T-helper 1 cell treated with Interleukin-12 subunit alpha and Interleukin-12 subunit beta and Interleukin-4 antibody, amounts not matched to agents 30 ng/mL and 1 ng/mL, for 36 hours (primary cell): ENCODE results near the gene ARHGEF38. TPM values are rescaled to one million over a fixed set of nuclear protein-coding genes. Genes with fewer than 3 reads are reported as not detected.

Experiments
- intact Hi-C: fragments of 100-400 bp; cut with micrococcal nuclease; formaldehyde crosslinking; loops from one replicate; pipeline ENCODE4 v1.15.1; 2024
- total RNA-seq: library from RNA; stranded (reverse); gene quantifications from 2 replicates; pipeline ENCODE4 v1.2.3, GENCODE V29; 2022

The ARHGEF38 gene
- not detected in 2 replicates for total RNA-seq

DNA sequence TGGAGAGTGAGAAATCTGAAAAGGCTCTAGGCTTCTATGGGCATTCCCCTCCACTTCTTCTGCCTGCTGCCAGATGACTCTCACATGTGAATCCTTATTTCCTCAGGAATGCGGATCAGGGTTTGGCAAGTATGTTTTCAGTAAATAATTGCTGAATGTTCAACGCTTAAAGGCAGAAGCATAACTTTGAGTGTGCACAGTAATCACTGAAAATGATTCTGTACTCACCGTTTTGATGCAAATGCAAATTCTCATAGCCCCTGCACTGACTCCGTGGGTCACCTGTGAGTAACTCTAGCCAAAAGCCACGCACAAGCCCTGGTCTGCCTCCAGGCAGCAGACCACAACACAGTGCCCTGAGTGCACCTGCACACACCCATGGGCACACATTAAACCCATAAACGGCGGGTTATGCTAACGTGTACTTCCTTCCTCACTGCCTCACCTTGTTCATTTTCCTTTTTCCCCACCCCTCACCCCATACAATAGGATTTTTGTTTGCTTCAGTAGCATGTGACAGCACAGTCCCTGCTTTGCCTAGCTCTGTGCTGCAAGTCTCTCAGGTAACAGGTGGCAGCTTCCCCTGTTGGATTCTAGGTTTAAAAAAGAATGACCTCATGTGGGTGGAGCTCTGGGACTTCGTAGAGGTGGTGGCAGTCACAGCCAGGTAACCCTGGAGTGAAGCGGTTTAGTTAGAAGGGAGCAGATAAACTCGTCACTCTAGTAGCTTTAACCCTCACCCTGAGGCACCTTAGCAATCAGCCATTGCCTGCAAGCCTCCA lies at the start of gene ARHGEF38:
ARHGEF38 (plus strand) TSS at position 656 of the 782 bp plus-strand sequence. CDS start 146 bp downstream, outside the sequence.
- intact Hi-C loops, result no loop called here

- intact Hi-C loops, result no loop called here
Measured at GRCh38 chr4:105503484-105503883, 48.9 kb upstream of the ARHGEF38 start.

- intact Hi-C loops, result no loop called here
Measured at GRCh38 chr4:105504744-105505143, 47.7 kb upstream of the ARHGEF38 start.

- intact Hi-C loops, result no loop called here
Measured at GRCh38 chr4:105509291-105509690, 43.1 kb upstream of the ARHGEF38 start.

GRCh38 chr4:105509714-105510113 lies 42.7 kb upstream of the ARHGEF38 start:
- intact Hi-C loops, result no loop called here

GRCh38 chr4:105510245-105510644 lies 42.2 kb upstream of the ARHGEF38 start:
- intact Hi-C loops, result no loop called here

DNA sequence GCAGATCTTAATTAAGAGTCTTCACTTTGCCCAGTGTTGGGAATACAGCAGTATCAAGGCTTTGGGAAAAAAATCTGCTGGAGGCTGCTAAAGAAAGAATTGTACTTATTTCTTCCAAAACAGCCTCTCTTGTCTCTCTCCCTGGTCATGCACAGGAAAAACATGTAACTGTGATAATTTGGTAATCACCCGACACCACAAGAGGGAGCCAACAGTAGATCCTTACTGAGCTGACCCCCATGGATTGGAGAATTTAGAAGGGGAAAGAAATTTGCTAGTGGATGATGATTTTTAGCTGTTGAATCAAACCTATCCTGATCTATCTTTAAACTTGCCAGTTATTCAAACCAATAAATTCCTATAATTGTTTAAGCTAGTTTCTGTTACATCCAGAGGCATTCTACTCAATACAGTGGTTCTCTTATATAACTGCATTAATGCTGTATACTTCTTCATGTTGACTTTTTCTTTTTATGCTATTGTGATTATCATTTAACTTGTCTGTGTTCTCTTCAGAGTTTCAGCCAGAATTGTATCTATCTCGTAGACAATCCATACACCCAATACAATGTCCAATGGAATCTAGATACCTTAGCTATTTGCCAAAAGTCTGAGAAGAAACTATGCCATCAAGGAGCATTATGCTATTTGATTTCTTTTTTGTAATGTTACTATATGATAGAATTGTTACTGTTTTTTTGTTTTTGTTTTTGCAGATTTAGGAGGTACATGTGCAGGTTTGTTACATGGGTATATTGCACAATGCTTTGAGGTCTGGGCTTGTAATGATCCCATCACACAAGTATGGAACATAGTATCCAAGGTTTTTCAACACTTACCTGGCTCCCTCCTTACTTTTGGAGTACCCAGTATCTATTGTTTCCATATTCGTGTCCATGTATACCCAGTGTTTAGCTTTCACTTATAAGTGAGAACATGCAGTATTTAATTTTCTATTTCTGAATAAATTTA lies 31.3 kb upstream of the ARHGEF38 start:
- intact Hi-C loops, result loop anchor here (1.0 to 2.0 kb wide), 2 partner anchors 194 to 982 kb away; no protein-coding TSS in a partner anchor

- intact Hi-C loops, result no loop called here
Measured at GRCh38 chr4:105526656-105527055, 25.8 kb upstream of the ARHGEF38 start.

DNA sequence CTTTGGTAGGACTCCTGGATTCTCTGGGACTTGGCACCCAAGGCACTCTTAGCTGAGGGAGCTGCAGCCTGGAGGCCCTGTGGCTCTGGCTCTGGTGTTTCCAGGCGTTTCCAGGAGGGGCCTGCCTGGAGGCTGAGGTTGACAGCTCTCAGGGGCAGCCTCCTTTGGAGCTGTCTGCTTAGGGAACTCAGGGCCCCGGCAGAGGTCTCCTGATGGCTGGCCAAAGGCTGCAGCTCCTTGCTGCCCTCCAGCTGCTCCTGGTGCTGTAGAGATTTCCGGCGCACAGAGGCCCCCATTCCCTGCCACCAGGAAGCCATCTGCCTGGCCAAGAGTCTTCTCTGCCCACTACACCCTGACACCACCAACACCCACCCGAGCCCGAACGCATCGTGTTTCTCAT lies 25.3 kb upstream of the ARHGEF38 start:
- intact Hi-C loops, result no loop called here

DNA sequence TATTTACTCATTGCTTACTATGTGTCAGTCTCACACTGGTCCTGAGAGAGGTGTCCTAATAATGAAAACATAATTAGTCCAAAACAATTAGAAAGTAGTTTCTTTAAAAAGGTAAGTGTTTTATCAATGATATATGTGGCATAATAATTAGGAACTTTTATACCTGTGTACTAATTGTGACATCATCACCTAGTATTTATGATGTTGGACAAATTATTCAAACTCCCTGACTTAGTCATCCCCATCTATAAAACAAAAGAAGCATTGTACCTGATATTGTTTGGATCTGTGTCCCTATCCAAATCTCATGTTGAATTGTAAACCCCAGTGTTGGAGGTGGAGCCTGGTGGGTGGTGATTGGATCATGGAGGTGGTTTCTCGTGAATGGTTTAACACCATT lies 15.8 kb upstream of the ARHGEF38 start:
- intact Hi-C loops, result no loop called here

- intact Hi-C loops, result no loop called here
Measured at GRCh38 chr4:105541420-105541819, 11.0 kb upstream of the ARHGEF38 start.

DNA sequence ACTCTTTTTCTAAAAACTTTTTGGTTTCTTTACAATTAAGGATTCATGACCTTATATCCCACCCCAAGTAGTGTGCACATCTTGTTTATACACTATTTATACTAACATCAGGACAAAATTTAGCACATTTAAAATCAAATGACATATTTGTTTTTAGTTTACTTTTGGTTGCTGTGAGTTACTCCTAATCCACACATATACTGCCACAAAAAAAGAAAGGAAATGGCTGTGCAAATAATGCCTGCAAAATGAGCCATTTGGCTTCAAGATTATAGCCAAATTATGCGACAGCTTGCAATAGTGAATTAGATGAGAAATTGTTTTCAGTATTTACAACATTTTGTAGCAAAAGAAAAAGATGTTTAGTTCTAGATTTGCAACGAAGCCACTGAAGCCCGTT lies 10.4 kb upstream of the ARHGEF38 start:
- intact Hi-C loops, result no loop called here

- intact Hi-C loops, result no loop called here
Measured at GRCh38 chr4:105543346-105543745, 9.1 kb upstream of the ARHGEF38 start.

DNA sequence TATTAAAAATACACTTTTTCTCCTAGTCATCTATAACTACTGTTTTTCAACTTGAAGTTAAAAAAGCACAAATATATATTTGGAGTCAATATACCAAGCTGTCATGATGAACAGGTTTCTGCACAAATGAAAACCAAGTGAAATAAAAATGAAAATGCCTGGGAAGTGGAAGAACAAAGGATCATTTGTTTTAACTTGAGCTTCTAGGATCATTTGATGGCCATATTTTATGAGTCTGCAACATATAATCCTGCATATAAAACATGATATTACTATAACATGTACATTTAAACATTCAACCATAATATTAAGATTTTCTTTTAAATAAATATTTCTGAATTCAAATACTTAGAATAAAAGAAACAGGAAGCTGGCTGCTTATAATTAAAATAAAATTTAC lies 8.5 kb upstream of the ARHGEF38 start:
- intact Hi-C loops, result no loop called here

GRCh38 chr4:105544520-105545286 lies 7.7 kb upstream of the ARHGEF38 start:
- intact Hi-C loops, result no loop called here

DNA sequence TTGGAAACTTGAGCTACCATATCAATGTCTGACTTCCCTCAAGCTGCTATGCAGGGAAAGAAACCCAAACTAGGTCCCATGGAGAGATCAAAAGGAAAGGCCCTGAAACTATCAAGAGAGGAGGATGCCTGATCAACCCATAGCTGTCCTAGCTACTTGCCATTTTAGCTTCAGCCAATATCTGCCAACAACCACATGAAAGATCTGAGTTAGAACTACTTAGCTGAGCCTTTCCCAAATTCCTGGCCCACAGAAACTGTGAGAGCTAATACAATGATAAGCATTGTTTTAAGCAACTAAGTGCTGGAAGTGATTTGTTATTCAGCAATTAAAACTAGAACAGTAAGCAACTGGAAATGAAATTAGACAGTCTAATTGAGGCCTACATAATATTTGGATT lies 6.3 kb upstream of the ARHGEF38 start:
- intact Hi-C loops, result no loop called here

- intact Hi-C loops, result no loop called here
Measured at GRCh38 chr4:105547769-105548168, 4.7 kb upstream of the ARHGEF38 start.

GRCh38 chr4:105548483-105548882 lies 3.9 kb upstream of the ARHGEF38 start:
- intact Hi-C loops, result no loop called here

GRCh38 chr4:105550641-105551040 lies 1.8 kb upstream of the ARHGEF38 start:
- intact Hi-C loops, result no loop called here

GRCh38 chr4:105555409-105555808 lies 3.0 kb downstream of the ARHGEF38 start:
- intact Hi-C loops, result no loop called here

DNA sequence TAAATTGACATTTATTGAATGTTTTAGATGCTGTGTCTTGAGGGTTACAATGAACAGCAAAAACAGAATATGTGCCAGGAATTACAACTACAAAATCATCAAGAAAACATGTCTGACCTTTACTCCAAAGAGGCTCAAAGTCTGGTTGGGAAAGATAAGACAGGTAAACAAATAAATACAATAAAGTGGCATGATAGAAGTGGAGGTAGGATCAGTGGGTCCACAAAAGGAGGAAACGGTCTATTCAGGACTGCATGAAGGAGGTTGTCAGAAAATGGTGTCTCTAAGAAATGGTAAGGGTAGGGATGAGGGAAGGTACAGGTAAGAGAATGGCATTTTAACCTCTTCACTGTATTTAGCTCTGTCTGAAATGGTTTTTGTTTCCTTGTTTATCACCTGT lies 3.8 kb downstream of the ARHGEF38 start:
- intact Hi-C loops, result no loop called here
